Stimulated activated CD8-positive, alpha-beta memory T cell treated with anti-CD3 and anti-CD28 coated beads, Interleukin-15, amount 100 ng/mL, for 48 hours (primary cell): ENCODE measurements around the gene GDPD3.
A peak's percentile ranks its signal among the peaks of the same experiment; 100 is the strongest.
"Not testable (repeated sequence)": the region's sequence is repeated elsewhere in the genome, so short reads cannot be mapped to it uniquely, and the experiment has no call there.

Experiments
- DNase-seq, 2 donors: peaks; one replicate each; pipeline ENCODE4 v3.0.0-alpha.2; 2020; ENCODE audit warnings: low read depth in 2 of 2

The GDPD3 gene

DNA sequence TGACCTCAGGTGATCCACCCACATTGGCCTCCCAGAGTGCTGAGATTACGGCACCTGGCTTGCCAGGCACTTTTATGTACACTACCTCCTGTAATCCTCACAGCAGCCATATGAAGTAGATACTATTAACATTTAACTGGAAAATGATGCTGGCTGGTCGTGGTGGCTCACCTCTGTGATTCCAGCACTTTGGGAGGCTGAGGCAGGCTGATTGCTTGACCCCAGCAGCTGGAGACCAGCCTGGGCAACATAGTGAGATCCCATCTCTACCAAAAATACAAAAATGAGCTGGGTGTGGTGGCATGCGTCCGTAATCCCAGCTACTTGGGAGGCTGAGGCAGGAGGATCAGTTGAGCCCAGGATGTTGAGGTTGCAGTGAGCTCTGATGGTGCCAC lies 11.6 kb upstream of the GDPD3 start:
- DNase-seq, result no peak

DNA sequence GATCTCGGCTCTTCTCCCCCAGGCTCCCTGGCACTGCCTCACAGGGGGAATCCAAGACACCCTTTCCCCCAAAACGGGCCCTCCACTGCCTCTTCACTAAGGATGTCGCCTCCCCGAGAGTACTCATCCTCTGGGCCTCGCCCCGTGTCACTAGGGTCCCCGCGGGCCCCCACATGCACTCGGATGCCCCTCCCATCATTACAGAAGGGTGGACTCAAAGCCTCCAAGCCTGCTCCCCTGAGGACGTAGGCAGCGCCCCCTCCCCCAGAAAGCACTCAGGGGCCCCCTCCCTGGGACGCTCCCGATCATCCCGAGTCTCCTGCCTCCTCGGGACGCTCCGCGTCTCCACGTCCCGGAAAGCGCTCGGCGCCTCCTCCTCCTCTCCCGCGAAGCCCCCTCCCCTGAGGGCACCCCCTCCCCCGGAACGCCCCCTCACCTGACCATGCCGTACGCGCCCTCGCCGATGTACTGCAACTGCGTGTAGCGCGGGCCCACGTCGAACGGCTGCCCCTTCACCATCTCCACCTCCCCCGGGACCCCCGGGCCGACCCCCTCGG lies 9.3 kb upstream of the GDPD3 start:
- no peak for DNase-seq

DNA sequence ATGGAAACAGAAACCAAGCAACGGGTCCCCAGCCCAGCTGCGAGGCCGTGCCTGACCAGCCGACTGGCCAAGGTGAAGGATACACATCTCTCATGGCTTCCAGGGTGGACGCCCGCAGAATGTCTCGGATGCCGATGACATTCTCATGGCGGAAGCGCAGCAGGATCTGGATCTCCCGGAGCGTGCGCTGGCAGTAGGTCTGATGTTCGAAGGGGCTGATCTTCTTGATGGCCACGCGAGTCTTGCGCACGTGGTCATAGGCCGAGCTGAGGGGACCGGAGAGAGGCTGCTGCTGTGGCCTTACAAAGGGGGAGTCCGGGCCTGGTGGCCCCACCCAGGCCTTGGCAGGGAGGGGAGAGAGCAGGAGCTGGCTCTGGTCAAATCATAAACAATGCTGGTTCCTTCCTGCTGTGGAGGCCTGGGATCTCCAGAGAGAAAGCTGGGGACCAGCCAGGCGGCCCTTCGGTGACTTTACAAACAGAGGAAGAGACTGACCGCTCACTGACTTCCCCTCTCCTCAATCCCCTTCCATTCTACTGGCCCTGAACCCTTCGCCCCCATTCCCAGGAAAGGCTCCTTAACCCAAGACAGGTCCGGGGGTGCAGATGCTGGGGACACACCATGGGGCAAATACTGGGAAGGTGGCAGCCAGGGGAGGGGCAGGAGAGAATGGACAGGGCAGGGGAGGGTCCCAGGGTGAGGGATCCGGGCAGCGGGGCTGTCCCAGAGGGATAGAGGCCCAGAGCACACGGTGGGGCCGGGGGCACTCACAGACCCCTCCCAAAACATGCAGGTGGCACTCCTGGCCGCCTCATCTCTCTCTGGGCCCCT lies 8.6 kb upstream of the GDPD3 start:
- DNase-seq, result no peak

DNA sequence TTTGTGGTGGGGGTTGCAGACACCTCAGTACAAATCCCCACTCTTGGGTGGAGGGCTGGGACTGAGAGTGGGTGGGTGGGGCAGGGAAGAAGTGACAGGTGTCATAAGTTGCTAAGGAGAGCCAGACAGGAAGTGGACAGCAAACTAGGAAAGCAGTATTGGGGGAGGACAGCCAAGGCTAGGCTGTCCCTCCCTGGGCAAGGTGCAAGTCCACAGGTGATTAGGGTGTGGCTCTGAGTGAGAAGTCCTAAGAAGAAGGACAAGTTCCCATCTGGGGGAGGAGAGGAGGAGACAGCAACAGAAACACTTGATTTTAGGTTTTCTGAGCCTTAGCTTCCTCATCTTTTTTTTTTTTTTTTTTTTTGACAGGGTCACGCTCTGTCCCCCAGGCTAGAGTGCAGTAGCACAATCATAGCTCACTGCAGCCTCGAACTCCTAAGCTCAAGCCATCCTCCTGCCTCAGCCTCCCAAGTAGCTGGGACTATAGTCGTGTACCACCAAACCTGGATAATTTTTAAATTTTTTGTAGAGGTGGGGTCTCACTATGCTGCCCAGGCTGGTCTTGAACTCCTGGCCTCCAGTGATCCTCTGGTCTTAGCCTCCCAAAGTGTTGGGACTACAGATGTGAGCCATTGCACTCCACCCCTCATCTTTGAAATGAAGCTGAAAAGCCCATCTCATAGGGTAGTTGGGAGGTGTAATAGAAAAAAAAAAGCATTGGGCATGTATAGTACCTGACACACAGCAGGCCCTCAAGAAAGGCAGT lies 7.2 kb upstream of the GDPD3 start:
- no peak for DNase-seq

DNA sequence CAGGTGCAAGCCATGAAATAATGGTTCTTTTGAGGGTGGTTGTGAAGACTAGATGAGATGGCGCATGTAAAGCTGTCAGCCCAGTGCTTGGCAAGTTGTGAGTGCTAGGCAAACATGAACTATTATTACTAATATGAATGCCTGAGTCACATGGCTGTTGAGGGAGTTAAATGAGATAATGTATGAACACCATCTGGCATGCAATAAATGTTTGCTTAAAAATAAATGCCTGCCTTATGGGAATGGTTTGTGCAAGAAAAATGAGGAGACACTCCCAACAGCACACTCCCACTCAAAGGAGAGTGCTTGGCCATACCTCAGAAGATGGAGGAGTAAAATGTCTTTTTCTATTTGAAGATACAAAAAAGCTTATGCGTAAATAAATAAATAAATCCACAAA lies 6.1 kb upstream of the GDPD3 start:
- no peak for DNase-seq

DNA sequence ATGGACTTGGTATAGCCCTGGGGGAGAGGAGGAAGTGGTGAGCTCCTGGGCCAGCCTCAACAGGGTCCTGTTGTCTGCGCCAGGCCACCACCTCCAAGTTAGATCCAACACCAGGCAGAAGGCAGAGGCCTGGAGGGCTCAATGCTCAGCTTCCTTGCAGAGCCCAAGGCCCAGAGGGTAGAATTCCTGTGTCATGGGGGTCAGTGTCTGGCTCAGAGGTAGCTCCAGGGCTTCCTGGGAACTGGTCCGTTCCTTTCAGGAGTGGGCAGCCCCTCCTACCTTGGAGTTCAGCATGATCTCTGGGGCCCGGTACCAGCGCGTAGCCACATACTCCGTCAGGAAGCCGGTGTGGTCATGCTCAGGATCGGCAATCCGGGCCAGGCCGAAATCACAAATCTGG lies 4.4 kb upstream of the GDPD3 start:
- DNase-seq, result no peak

DNA sequence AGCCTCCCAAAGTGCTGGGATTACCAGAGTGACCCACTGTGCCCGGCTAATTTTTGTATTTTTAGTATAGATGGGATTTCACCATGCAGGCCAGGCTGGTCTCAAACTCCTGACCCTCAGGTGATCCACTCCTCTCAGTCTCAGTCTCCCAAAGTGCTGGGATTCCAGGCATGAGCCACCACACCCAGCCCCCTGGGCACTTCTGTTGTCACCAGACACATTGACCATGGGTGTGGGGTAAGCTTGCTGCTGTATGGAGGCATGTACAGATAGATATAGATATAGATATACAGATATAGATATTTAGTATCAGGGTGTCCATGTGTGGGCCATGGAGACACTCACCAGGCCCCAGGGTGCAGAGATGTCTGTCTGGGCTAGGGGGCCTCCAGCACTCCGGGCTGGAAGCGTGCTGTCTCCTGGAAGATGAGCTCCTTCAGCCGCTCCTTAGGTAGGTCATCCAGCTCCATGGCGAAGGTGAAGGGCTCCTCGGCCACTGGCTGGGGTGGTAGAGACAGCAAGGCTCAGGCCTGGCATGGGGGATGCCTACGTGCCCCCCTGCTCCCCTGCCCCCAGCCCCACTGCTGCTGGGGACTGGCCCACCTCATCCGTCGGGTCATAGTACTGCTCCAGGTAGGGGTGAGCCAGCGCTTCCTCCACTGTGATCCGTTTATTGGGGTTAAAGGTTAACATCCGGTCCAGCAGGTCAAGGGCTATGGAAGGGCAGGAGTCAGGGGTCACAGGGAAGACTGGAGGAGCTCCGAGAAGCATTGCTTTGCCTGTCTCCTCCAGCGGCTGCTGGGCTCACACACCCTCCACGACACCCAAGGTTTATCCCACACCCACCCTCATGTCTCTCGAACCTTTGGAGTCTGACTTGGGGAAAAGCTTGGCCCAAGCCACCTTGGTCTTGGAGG lies 3.2 kb upstream of the GDPD3 start:
- no peak for DNase-seq

DNA sequence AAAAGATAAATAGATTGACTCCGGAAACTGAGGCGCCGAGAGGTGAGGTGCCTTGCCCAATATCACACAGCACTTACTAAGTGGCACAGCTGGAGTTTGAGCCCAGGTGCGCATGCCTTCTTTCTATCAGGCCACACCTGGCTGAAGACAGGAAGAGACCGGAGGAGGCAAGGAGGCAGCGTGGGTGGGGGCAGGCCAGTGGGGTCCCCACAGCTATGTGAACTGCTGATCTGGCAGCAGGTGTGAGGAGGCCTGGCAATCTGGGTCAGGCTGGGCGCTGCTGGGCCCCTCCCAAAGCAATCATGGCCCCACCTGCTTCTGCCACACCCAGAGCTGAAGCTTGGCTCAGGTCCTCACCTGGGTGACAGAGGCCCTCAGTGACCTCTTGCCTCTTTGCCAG lies 1.9 kb upstream of the GDPD3 start:
- no peak for DNase-seq

DNA sequence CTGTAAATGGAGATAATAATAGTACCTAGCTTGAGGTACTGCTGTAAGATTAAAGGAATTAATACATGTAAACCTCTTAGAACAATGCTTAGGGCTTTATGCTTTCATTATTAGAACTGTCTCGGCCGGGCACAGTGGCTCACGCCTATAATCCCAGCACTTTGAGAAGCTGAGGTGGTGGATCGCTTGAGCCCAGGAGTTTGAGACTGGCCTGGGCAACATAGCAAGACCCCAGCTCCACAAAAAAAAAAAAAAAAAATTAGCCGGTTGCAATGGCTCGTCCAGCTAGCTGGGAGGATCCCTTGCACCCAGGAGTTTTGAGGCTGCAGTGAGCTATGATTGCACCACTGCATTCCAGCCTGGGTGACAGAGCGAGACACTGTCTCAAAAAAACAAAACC lies 1.5 kb upstream of the GDPD3 start:
- DNase-seq, result not testable (repeated sequence)

DNA sequence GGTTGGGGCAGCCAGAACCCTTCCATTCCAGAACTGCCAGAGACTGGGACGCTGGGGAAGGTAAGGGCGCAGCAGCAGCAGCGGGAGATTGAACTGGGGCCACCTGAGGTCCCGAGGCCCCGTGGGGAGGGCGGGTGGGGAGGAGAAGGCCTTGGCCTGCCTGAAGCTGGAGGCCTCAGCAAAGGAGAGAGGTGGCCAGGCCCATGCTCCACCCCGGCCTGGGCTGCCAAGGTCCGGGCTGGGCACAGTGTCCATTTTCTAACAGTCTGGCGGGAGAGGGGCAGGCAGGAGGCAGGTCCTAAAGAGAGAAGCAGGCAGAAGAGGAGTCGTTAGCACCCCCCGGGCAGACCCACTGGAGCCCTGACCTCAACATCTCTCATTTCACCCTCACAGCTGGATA lies 1.1 kb upstream of the GDPD3 start:
- no peak for DNase-seq

DNA sequence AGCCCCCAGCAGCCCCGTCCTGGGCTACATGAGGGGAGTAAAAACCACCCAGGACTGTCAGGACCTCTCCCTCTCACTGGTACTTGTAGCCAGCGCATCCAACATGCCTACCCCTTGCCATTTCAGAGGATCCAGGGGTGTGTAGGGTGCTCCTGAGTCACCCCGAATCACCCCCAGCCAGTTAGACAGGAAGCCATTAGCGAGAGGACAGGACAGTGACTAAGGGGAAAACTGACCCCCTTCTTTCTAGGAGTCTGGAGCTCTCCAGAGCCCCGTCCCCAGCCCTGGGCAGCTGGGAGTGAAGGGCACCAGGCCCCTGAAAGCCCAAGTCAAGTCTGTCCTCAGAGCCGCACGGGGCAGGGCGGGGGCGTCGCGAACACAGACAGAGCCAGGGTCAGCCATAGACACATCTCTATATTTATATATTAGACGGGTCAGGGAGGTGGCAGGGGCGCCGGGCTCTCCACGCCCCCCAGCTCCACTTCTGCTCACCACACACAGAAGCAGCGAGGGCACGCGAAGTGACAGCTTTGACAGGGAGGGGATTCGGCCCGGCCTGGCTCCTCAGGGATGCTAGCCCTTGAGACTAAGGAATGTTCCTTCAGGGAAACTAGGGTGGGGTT lies 485 bp upstream of the GDPD3 start:
- no peak for DNase-seq

DNA sequence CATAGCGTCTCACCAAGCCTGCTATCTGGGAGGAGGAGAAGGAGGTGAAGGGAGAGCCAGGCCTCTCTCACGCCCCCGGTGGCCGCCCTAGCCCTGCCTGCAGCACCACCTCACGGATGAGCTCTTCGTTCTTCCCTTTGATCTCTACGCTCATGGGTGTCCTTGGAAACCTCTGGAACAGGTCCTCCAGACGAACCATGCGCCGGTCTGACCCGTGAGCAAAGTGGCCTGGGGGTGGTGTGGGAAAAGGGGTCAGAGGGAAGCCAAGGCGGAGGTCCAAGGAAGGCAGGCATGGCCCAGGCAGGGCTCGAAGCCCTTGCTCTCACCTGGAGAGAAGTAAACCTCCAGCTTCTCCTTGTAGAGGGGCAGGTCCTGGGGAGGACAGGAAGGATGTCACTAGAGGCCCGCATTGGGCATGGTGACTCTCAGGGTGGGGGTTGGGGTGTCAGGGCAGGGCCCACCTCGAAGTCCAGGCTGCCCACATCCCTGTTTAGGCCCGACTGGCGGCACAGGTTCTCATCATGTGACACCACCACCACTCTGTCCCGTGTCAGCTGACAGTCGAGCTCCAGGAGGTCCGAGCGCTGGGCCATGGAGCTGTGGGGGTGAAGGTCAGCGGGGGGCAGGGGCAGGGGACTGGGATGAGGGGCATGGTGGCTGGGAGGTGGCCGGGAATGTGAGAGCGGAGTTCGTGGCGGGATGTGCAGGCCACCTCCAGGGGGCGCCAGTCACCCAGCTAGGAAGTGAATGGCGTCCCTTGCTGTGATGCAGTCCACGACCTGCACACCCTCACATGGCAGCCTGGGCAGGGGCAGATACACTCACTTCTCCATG lies 923 bp downstream of the GDPD3 start:
- DNase-seq, result peak in 1 of 2 donors; percentile 43

DNA sequence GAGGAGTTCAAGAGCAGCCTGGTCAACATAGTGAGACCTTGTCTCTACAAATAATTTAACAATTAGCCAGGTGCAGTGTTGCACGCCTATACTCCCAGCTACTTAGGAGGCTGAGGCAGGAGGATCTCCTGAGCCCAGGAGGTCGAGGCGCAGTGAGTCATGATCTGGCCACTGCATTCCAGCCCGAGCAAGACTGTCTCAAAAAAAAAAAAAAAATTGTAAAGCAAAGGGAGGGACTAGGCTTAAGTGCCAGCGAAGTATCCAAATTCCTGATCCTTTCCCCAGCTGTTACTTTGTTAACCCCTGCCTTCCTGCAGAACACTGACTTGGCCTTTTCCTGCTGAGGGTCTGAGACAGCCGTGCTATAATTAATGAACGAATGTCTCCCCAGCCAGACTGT lies 2.7 kb downstream of the GDPD3 start:
- no peak for DNase-seq

DNA sequence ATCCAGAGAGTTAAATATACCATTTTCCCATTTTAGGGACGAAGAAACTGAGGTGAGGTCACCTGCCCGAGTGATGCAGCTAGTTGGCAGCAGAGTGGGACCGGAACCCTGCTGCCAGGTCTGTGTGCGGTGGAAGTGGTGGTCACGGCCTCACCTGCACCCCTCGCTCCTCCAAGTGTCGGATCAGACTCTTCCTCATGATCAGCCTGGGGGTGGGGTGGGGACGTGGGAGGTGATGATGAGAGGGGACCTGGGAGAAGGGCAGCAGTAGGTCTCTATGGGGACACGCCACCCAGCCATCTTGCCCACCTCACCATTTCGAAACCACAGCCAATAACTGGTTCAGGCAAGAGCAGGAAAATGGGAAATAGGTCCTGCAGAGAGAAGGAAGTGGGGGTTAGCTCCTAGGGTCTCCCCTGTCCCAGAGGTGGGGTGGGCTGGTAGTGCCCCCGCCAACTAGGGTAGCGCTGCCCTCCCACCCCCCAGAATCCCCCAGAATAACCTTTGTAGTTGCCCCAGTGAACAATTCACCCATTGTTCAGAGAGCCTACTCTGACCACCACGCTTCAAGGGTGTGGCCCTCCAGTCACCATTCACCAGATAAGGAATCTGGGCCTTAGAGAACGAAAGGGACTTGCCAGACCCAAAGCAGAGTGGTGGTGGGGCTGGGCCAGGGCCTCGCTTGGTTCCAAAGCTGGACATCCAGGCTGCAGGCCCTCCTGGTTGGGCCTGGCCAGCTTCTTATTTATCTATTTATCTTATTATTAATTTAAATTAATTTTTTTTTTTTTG lies 5.1 kb downstream of the GDPD3 start:
- DNase-seq, result no peak

DNA sequence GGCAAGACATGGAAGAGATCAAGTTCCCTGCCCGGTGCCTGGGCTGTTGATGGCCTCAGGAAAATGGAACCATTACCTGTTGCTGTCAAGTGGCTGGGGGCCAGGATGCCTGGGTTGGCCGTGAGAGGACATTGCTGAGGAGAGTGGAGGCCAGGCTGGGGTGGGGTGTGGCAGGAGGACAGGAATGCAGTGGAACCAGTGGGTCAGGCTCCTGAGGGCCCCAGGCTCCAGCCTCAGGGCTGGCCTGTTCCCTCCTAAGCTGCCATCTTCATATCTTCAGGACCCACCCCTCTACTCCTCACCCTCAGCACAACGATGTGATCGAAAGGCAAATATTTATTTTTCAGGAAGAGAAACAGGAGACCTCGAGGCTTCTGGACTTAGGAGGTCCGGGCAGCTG lies 8.8 kb downstream of the GDPD3 start:
- no peak for DNase-seq

DNA sequence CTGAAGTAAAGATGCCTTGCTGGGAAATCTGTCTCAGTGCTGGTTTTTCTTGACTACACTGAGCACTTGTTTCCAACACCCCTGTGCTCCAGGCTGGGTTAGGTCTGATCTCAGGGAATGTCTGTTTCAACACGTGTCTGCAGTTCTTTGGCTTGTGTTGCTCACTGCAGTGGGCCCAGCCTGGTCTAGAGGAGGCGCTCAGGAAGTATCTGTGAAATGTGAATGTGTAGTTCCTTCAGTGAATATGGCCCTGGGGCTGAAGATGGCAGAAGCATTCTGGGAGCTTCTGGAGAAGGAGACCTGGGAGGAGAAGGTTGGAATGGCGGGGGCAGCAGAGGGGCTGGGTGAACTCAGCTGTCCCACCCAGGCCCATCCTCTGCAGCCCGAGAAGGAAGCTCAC lies 9.2 kb downstream of the GDPD3 start:
- DNase-seq, result no peak

DNA sequence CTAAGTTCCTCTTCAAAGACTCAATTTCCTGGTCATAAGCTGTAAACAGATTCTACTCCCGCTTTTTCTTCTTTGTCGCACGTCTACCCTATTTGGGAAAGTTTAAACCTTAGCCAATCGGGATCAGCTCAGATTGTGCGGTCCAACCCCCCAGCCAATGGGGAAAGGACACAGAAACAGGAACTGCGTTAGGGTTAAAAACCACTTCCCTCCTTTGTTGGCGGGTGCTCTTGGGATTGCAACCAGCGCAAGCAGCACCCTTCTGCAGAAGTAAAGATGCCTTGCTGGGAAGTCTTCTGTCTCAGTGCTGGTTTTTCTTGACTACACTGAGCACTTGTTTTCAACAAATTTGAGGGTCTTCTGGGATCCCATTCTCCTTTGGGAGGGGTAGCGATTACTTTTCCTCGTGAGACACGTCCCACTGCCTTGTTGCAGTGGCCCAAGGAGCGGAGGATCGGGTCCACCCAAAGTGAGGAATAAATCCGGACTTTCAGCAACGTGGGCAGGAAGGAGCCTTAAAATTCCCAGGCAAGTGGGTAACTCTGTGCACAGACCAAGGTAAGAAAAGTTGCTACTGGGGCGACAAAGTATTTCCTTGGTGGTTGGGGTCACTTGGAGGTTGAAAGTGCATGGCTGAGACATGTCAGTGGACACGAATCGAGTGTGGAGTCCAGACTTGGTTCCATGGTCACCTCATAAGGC lies 16.3 kb downstream of the GDPD3 start:
- no peak for DNase-seq

DNA sequence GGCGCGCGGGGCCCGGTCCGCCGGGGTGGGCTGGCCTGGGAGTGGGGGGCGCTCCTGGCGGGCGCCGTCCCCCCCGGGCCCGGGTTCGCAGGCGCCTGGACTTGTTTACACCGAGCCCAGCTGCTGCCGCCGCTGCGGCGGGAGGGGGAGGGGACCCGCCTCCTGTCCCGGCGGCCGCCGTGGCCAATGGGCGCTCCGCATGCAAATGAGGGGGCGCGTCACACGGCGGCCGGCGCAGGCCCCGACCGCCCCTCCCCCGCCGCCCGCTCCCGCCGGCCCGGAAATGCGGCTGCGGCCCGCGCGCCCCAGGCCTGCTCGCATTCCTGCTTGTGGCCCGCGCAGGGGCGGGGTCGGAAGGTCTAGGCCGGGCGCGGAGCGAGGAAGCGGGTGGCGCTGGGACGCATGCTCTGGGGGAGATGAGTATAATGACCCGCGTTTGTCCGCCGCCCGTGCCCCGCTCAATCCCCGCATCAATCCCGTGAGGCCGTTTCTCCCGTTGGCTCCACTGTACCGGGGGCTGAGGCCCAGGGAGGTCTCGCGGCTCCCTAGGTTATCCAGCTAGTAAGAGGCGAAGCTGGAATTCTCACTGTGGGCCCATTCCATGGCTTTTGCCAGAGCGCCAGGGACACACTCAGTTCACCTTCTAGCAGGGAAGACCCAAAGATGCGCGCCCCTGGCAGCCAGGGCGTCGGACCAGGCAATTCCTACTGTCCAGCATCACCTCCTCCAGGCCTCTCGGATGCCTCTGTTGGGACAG lies 17.1 kb downstream of the GDPD3 start, which contains the start of gene YPEL3:
Gene YPEL3, minus strand, starts transcription at position 109 of the 757 bp plus-strand sequence. CDS start 731 bp downstream, outside the sequence.
- DNase-seq, result peak; percentile 85
